Suprapubic skin (tissue), 4 donors: ENCODE data around the gene WNT3. TPM values are rescaled to one million over a fixed set of nuclear protein-coding genes. Genes with fewer than 3 reads are reported as not detected.

Experiments
- DNase-seq, 2 donors: peaks; one replicate each; pipeline ENCODE4 v3.0.0-alpha.2; 2019; ENCODE audit warnings: low spot score in 2 of 2
- H3K27ac ChIP-seq: fragments of 200-600 bp; sonication (generic); one replicate; pipeline ENCODE4 v1.5.1; 2019
- H3K27me3 ChIP-seq: fragments of 200-600 bp; sonication (generic); one replicate; pipeline ENCODE4 v1.5.1; 2019
- H3K36me3 ChIP-seq: fragments of 200-600 bp; sonication (generic); one replicate; pipeline ENCODE4 v1.5.1; 2019
- H3K4me1 ChIP-seq: fragments of 200-600 bp; sonication (generic); one replicate; pipeline ENCODE4 v1.5.1; 2019
- H3K4me3 ChIP-seq: fragments of 200-600 bp; sonication (generic); one replicate; pipeline ENCODE4 v1.5.1; 2019; ENCODE audit warnings: mild to moderate bottlenecking
- H3K9me3 ChIP-seq: fragments of 200-600 bp; sonication (generic); one replicate; pipeline ENCODE4 v1.5.1; 2019
- CTCF ChIP-seq, 2 donors: fragments of 200-600 bp in 1 of 2; fragments of 450-650 bp in 1 of 2; sonication (generic) in 1 of 2; IDR thresholded peaks; one replicate each; pipeline ENCODE4 v1.5.1; 2016 to 2019; ENCODE audit warnings: antibody characterized with exemption in 2 of 2, mild to moderate bottlenecking in 1 of 2, moderate library complexity in 1 of 2
- EP300 ChIP-seq: sonication (generic); formaldehyde crosslinking; IDR thresholded peaks from one replicate; pipeline ENCODE4 v1.6.1; 2017; ENCODE audit warnings: antibody characterized with exemption
- POLR2A ChIP-seq, 2 donors: fragments of 450-650 bp; IDR thresholded peaks; one replicate each; pipeline ENCODE4 v1.6.1; 2017; ENCODE audit warnings: antibody characterized with exemption in 2 of 2, mild to moderate bottlenecking in 2 of 2, moderate library complexity in 2 of 2
- POLR2AphosphoS5 ChIP-seq, 3 donors: sonication (generic); formaldehyde crosslinking; IDR thresholded peaks; one replicate each; pipeline ENCODE4 v1.6.1; 2017; ENCODE audit warnings: antibody characterized with exemption in 3 of 3
- WGBS: methylation state at CpG from one replicate; pipeline ENCODE4 v1.1.5; 2018; 5-methylcytosine and 5-hydroxymethylcytosine counted together
- total RNA-seq, 4 donors: library from RNA; depleted of rRNA; stranded (reverse); fragments of >200 nt; gene quantifications; one replicate each; pipeline ENCODE4 v1.1.0, GENCODE V29; 2016

Gene WNT3
- total RNA-seq, 4 donors from 2014 or later: 39.3 to 84.9 (median 61.7) TPM

GRCh38 chr17:46736100-46736499 lies 82.4 kb downstream of the WNT3 start:
- no peaks in the 10 kb centered on the region for H3K9me3 ChIP-seq
- DNase-seq: no peak
- no peak overlapping the region for H3K27ac ChIP-seq
- no peak overlapping the region for H3K4me3 ChIP-seq
- TF ChIP-seq POLR2A (IDR thresholded peaks at IDR 0.05) (no peak), POLR2AphosphoS5 (IDR thresholded peaks at IDR 0.05) (no peak), EP300 (no peak), CTCF (IDR thresholded peaks at IDR 0.05) (no peak)
- H3K27me3 ChIP-seq: no peaks in the 10 kb centered on the region
- H3K4me1 ChIP-seq: peaks cover 6% of the 10 kb centered on the region
- H3K36me3 ChIP-seq: peaks cover 9% of the 10 kb centered on the region

- Histone ChIP-seq H3K27ac (no peak overlapping the region), H3K9me3 (no peaks in the 10 kb centered on the region), H3K4me3 (no peak overlapping the region), H3K4me1 (peaks cover 6% of the 10 kb centered on the region), H3K27me3 (no peaks in the 10 kb centered on the region), H3K36me3 (peaks cover 8% of the 10 kb centered on the region)
- TF ChIP-seq CTCF (IDR thresholded peaks at IDR 0.05) (no peak), POLR2A (IDR thresholded peaks at IDR 0.05) (no peak), POLR2AphosphoS5 (IDR thresholded peaks at IDR 0.05) (no peak)
- WGBS: 68% methylated on average over 1 of the region's 1 CpG
- no peak for DNase-seq
Observed at GRCh38 chr17:46733837-46734475, 84.5 kb downstream of the WNT3 start.

- Histone ChIP-seq H3K36me3 (peaks cover 8% of the 10 kb centered on the region), H3K27me3 (no peaks in the 10 kb centered on the region), H3K9me3 (no peaks in the 10 kb centered on the region), H3K4me1 (peaks cover 6% of the 10 kb centered on the region), H3K27ac (no peak overlapping the region), H3K4me3 (no peak overlapping the region)
- no peak for DNase-seq
- no peak for TF ChIP-seq POLR2AphosphoS5 (IDR thresholded peaks at IDR 0.05)
- no peak for TF ChIP-seq POLR2A (IDR thresholded peaks at IDR 0.05)
- TF ChIP-seq CTCF (IDR thresholded peaks at IDR 0.05): no peak
- no peak for TF ChIP-seq EP300
- 76% methylated on average over 7 of the region's 7 CpGs for WGBS
Observed at GRCh38 chr17:46732754-46733398, 85.6 kb downstream of the WNT3 start.

- Histone ChIP-seq H3K36me3 (peaks cover 14% of the 10 kb centered on the region), H3K4me3 (no peak overlapping the region), H3K27ac (no peak overlapping the region), H3K9me3 (no peaks in the 10 kb centered on the region), H3K4me1 (peaks cover 6% of the 10 kb centered on the region), H3K27me3 (no peaks in the 10 kb centered on the region)
- whole genome bisulfite sequencing: 60% methylated on average over 1 of the region's 1 CpG
- DNase-seq: no peak
- TF ChIP-seq POLR2A (IDR thresholded peaks at IDR 0.05) (no peak), EP300 (no peak), CTCF (IDR thresholded peaks at IDR 0.05) (no peak), POLR2AphosphoS5 (IDR thresholded peaks at IDR 0.05) (no peak)
Observed at GRCh38 chr17:46732160-46732559, 86.3 kb downstream of the WNT3 start.

GRCh38 chr17:46730679-46731078 lies 87.8 kb downstream of the WNT3 start:
- no peak overlapping the region for H3K4me3 ChIP-seq
- WGBS: 72% methylated on average over 1 of the region's 1 CpG
- H3K9me3 ChIP-seq: no peaks in the 10 kb centered on the region

More at GRCh38 chr17:46730679-46731078, 87.8 kb downstream of the WNT3 start:
- DNase-seq: no peak
- Histone ChIP-seq H3K36me3 (peaks cover 19% of the 10 kb centered on the region), H3K4me1 (peaks cover 6% of the 10 kb centered on the region), H3K27me3 (no peaks in the 10 kb centered on the region), H3K27ac (no peak overlapping the region)
- TF ChIP-seq POLR2A (IDR thresholded peaks at IDR 0.05): no peak
- TF ChIP-seq CTCF (IDR thresholded peaks at IDR 0.05): no peak
- TF ChIP-seq EP300: no peak
- no peak for TF ChIP-seq POLR2AphosphoS5 (IDR thresholded peaks at IDR 0.05)
